HG03025 (cell line): Measurements from ENCODE around the gene MLLT3.
A peak's percentile ranks its signal among the peaks of the same experiment; 100 is the strongest.
"Not testable (repeated sequence)": the region's sequence is repeated elsewhere in the genome, so short reads cannot be mapped to it uniquely, and the experiment has no call there.

Experiments used
- ATAC-seq: cut with Tn5 transposase; IDR thresholded peaks from one replicate; pipeline ENCODE4 v1.9.1; 2021; ENCODE audit warnings: mild to moderate bottlenecking, moderate library complexity; ENCODE audit not compliant: unreplicated experiment, low FRiP score

MLLT3 gene

GRCh38 chr9:20622330-20623020 is at the start of gene MLLT3:
Gene MLLT3, minus strand, starts transcription at chr9:20622499.
- peak; percentile 77 for ATAC-seq

- ATAC-seq, result no peak
Measured at GRCh38 chr9:20671635-20672034, 49.3 kb upstream of the MLLT3 start.

GRCh38 chr9:20670395-20670794 is 48.1 kb upstream of the MLLT3 start:
- ATAC-seq, result no peak

- no peak for ATAC-seq
Measured at GRCh38 chr9:20664501-20664900, 42.2 kb upstream of the MLLT3 start.

GRCh38 chr9:20663133-20663532 is 40.8 kb upstream of the MLLT3 start:
- ATAC-seq, result no peak

- no peak for ATAC-seq
Measured at GRCh38 chr9:20662156-20662555, 39.9 kb upstream of the MLLT3 start.

- no peak for ATAC-seq
Measured at GRCh38 chr9:20659474-20659967, 37.2 kb upstream of the MLLT3 start.

- no peak for ATAC-seq
Measured at GRCh38 chr9:20658677-20659473, 36.6 kb upstream of the MLLT3 start.

- not testable (repeated sequence) for ATAC-seq
Measured at GRCh38 chr9:20658246-20658667, 36.0 kb upstream of the MLLT3 start.

- ATAC-seq, result no peak
Measured at GRCh38 chr9:20651939-20652338, 29.6 kb upstream of the MLLT3 start.

GRCh38 chr9:20650750-20651299 is 28.5 kb upstream of the MLLT3 start:
- ATAC-seq, result no peak

- no peak for ATAC-seq
Measured at GRCh38 chr9:20650313-20650712, 28.0 kb upstream of the MLLT3 start.

GRCh38 chr9:20649381-20649780 is 27.1 kb upstream of the MLLT3 start:
- ATAC-seq, result no peak

- no peak for ATAC-seq
Measured at GRCh38 chr9:20646656-20647055, 24.4 kb upstream of the MLLT3 start.

- ATAC-seq, result no peak
Measured at GRCh38 chr9:20643660-20644059, 21.4 kb upstream of the MLLT3 start.

GRCh38 chr9:20642045-20642444 is 19.7 kb upstream of the MLLT3 start:
- ATAC-seq, result no peak

- ATAC-seq, result peak; percentile 72
Measured at GRCh38 chr9:20640331-20641187, 18.3 kb upstream of the MLLT3 start.

GRCh38 chr9:20636888-20637440 is 14.7 kb upstream of the MLLT3 start:
- no peak for ATAC-seq

GRCh38 chr9:20634895-20635294 is 12.6 kb upstream of the MLLT3 start:
- ATAC-seq, result no peak

- no peak for ATAC-seq
Measured at GRCh38 chr9:20632705-20633104, 10.4 kb upstream of the MLLT3 start.
